SK-N-SH (cell line): Measurements from ENCODE around the gene SUN2. TPM values are rescaled to one million over a fixed set of nuclear protein-coding genes. Genes with fewer than 3 reads are reported as not detected.

ENCODE experiments used
- CTCF ChIA-PET: fragments of 300-600, 350-600 bp; formaldehyde crosslinking; extraction: SDS; loops from one replicate; lab custom pipeline; 2021; lab: Yijun Ruan, JAX
- POLR2A ChIA-PET: fragments of 350-600 bp; sonication (Branson Sonifier 250); formaldehyde crosslinking; extraction: SDS; loops from one replicate; lab custom pipeline; 2020; ENCODE audit warnings: antibody characterized with exemption, inconsistent platforms; lab: Yijun Ruan, JAX
- DNase-seq: peaks from one replicate; pipeline ENCODE4 v3.0.0; 2012
- H2AFZ ChIP-seq: fragments of 200-600 bp; sonication (generic); 2 replicates; pipeline ENCODE4 v1.8.1; 2016; ENCODE audit warnings: antibody characterized with exemption, mild to moderate bottlenecking, low read depth
- H3F3A ChIP-seq: fragments of 200-600 bp; sonication (generic); replicated peaks from 2 replicates; pipeline ENCODE3; 2016; ENCODE audit warnings: antibody characterized with exemption, mild to moderate bottlenecking; ENCODE audit not compliant: insufficient read depth
- H3K27ac ChIP-seq, 2 experiments: fragments of 200-500 bp in 1 of 2; fragments of 200-600 bp in 1 of 2; sonication (Bioruptor generic) in 1 of 2; sonication (generic), shearing (Covaris generic) in 1 of 2; 2 replicates each; pipeline versions ENCODE4 v1.5.1 to v1.6.1; 2014 to 2016; ENCODE audit warnings: low read depth in 2 of 2, inconsistent platforms in 1 of 2, low read length in 1 of 2, mild to moderate bottlenecking in 1 of 2, mixed read lengths in 1 of 2
- H3K27me3 ChIP-seq: fragments of 200-600 bp; sonication (generic), shearing (Covaris generic); 2 replicates; pipeline ENCODE4 v1.6.1; 2016; ENCODE audit warnings: mixed run types; ENCODE audit not compliant: insufficient read depth
- H3K36me3 ChIP-seq, 2 experiments: fragments of 200-500 bp in 1 of 2; fragments of 200-600 bp in 1 of 2; sonication (Bioruptor generic) in 1 of 2; sonication (generic) in 1 of 2; replicated peaks in 1 of 2; 2 replicates each; pipeline versions ENCODE3 to v1.5.1; 2014 to 2016; ENCODE audit warnings: low read length in 1 of 2, mild to moderate bottlenecking in 1 of 2; ENCODE audit not compliant: insufficient read depth in 2 of 2, control insufficient read depth in 1 of 2
- H3K4me1 ChIP-seq, 2 experiments: fragments of 200-500 bp in 1 of 2; fragments of 200-600 bp in 1 of 2; sonication (Bioruptor generic) in 1 of 2; sonication (generic), shearing (Covaris generic) in 1 of 2; 2 replicates each; pipeline versions ENCODE4 v1.5.1 to v1.6.1; 2014 to 2016; ENCODE audit warnings: low read depth in 1 of 2, low read length in 1 of 2, mixed run types in 1 of 2; ENCODE audit not compliant: insufficient read depth in 2 of 2, control insufficient read depth in 1 of 2
- H3K4me2 ChIP-seq: fragments of 200-600 bp; sonication (generic), shearing (Covaris generic); 2 replicates; pipeline ENCODE4 v1.6.1; 2017; ENCODE audit warnings: mixed run types
- H3K4me3 ChIP-seq, 2 experiments: fragments of 200-500 bp in 1 of 2; fragments of 200-600 bp in 1 of 2; sonication (Bioruptor generic) in 1 of 2; sonication (generic), shearing (Covaris generic) in 1 of 2; 2 replicates each; pipeline versions ENCODE4 v1.5.1 to v1.8.1; 2014 to 2016; ENCODE audit warnings: low read depth in 2 of 2, inconsistent platforms in 1 of 2, low read length in 1 of 2, mild to moderate bottlenecking in 1 of 2, mixed read lengths in 1 of 2, moderate library complexity in 1 of 2
- H3K79me2 ChIP-seq: fragments of 200-600 bp; sonication (generic); 2 replicates; pipeline ENCODE4 v1.8.1; 2017; ENCODE audit warnings: mild to moderate bottlenecking; ENCODE audit not compliant: insufficient read depth
- H3K9ac ChIP-seq: fragments of 200-600 bp; sonication (generic); 2 replicates; pipeline ENCODE4 v1.6.1; 2017; ENCODE audit warnings: mixed run types
- H3K9me2 ChIP-seq: fragments of 200-600 bp; sonication (generic); 2 replicates; pipeline ENCODE4 v1.6.1; 2017; ENCODE audit warnings: mixed run types
- H3K9me3 ChIP-seq: fragments of 200-600 bp; sonication (generic); 2 replicates; pipeline ENCODE4 v1.6.1; 2017; ENCODE audit warnings: mixed run types, mild to moderate bottlenecking, moderate library complexity
- H4K20me1 ChIP-seq: fragments of 200-600 bp; sonication (generic); 2 replicates; pipeline ENCODE4 v1.6.1; 2017; ENCODE audit warnings: mild to moderate bottlenecking, mixed run types; ENCODE audit not compliant: insufficient read depth
- CTCF ChIP-seq: fragments of 200-600 bp; sonication (generic); IDR thresholded peaks from 2 replicates; pipeline ENCODE4 v1.6.1; 2017; ENCODE audit warnings: antibody characterized with exemption, mild to moderate bottlenecking, moderate library complexity
- ELF1 ChIP-seq: IDR thresholded peaks from 2 replicates; pipeline ENCODE4 v1.4.0; 2012
- EP300 ChIP-seq, 2 experiments: IDR thresholded peaks; 2 replicates each; pipeline versions ENCODE4 v1.4.0 to v1.6.1; 2012; ENCODE audit warnings: borderline replicate concordance in 1 of 2, low read depth in 1 of 2, low read length in 1 of 2
- EZH2phosphoT487 ChIP-seq: fragments of 200-600 bp; sonication (generic); IDR thresholded peaks from 2 replicates; pipeline ENCODE4 v1.6.1; 2017; ENCODE audit warnings: low read depth, mixed run types, mild to moderate bottlenecking, antibody characterized with exemption, moderate library complexity, borderline replicate concordance
- FOXJ3 ChIP-seq: sonication (generic); formaldehyde crosslinking; IDR thresholded peaks from 2 replicates; pipeline ENCODE4 v1.5.1; 2020; ENCODE audit warnings: mild to moderate bottlenecking, missing genetic modification reagents
- GABPA ChIP-seq: IDR thresholded peaks from 2 replicates; pipeline ENCODE4 v1.4.0; 2012; ENCODE audit warnings: low read depth, mild to moderate bottlenecking
- IRF3 ChIP-seq: fragments of 150-350 bp; IDR thresholded peaks from 2 replicates; pipeline ENCODE4 v1.6.1; 2016; ENCODE audit warnings: mild to moderate bottlenecking, low read depth, low read length
- JUND ChIP-seq: IDR thresholded peaks from 2 replicates; pipeline ENCODE4 v1.4.0; 2012
- MAX ChIP-seq: IDR thresholded peaks from 2 replicates; pipeline ENCODE4 v1.4.0; 2012; ENCODE audit warnings: low read depth
- MEF2A ChIP-seq: IDR thresholded peaks from 2 replicates; pipeline ENCODE4 v1.4.0; 2012; ENCODE audit warnings: low read depth, borderline replicate concordance
- NRF1 ChIP-seq: IDR thresholded peaks from 2 replicates; pipeline ENCODE4 v1.6.1; 2012; ENCODE audit warnings: low read depth, mild to moderate bottlenecking, low read length
- POLR2AphosphoS5 ChIP-seq: IDR thresholded peaks from 2 replicates; pipeline ENCODE4 v1.6.1; 2012; ENCODE audit warnings: low read depth, low read length
- REST ChIP-seq: IDR thresholded peaks from 2 replicates; pipeline ENCODE4 v1.6.1; 2012; ENCODE audit warnings: mild to moderate bottlenecking, low read depth, low read length, moderate library complexity
- RFX5 ChIP-seq: IDR thresholded peaks from 2 replicates; pipeline ENCODE4 v1.6.1; 2012; ENCODE audit warnings: mild to moderate bottlenecking, improper control_type of control experiment, low read length
- SMC3 ChIP-seq: IDR thresholded peaks from 2 replicates; pipeline ENCODE4 v1.6.1; 2012; ENCODE audit warnings: low read depth, low read length, improper control_type of control experiment
- TAF1 ChIP-seq: IDR thresholded peaks from 2 replicates; pipeline ENCODE4 v1.6.1; 2012; ENCODE audit warnings: low read depth, mild to moderate bottlenecking, low read length, moderate library complexity, borderline replicate concordance
- USF1 ChIP-seq: IDR thresholded peaks from 2 replicates; pipeline ENCODE4 v1.4.0; 2012; ENCODE audit warnings: low read depth, borderline replicate concordance
- USF2 ChIP-seq: fragments of 150-350 bp; IDR thresholded peaks from 2 replicates; pipeline ENCODE4 v1.6.1; 2017; ENCODE audit warnings: antibody characterized with exemption, low read length, low read depth, borderline replicate concordance
- YY1 ChIP-seq: IDR thresholded peaks from 2 replicates; pipeline ENCODE4 v1.4.0; 2012; ENCODE audit warnings: low read depth, mild to moderate bottlenecking
- WGBS: methylation state at CpG from one replicate; pipeline ENCODE4 v1.1.6; 2017; ENCODE audit warnings: low lambda C conversion rate; 5-methylcytosine and 5-hydroxymethylcytosine counted together
- polyA plus RNA-seq, 3 experiments: library from polyadenylated mRNA; depleted of rRNA; stranded (reverse); fragments of >200 nt; gene quantifications; 2 replicates each; pipeline ENCODE4 v1.2.3, GENCODE V29; 2012

The SUN2 gene
- polyA plus RNA-seq, 1 of the 3 experiments (the other 2 are of a cell fraction): 10.2 TPM

- no peak for TF ChIP-seq REST
Measured at GRCh38 chr22:38728871-38729796, 26.7 kb downstream of the SUN2 start (continued).

- no peaks in the 10 kb centered on the region for H3K9me3 ChIP-seq
- H4K20me1 ChIP-seq: no peaks in the 10 kb centered on the region
- ChIA-PET POLR2A (no interaction called here), CTCF (no interaction called here)
- TF ChIP-seq EP300 (IDR thresholded peaks at IDR 0.05; ENCODE audit: borderline replicate concordance in 1 of 2, low read depth in 1 of 2, low read length in 1 of 2) (no peak), USF1 (no peak), EZH2phosphoT487 (no peak), IRF3 (no peak), TAF1 (no peak), CTCF (no peak), MAX (no peak), ELF1 (no peak), RFX5 (no peak), GABPA (no peak), POLR2AphosphoS5 (no peak), MEF2A (no peak), YY1 (no peak), NRF1 (no peak), JUND (no peak), FOXJ3 (CRISPR knock-in tag) (no peak), USF2 (no peak), SMC3 (no peak)
- no peaks in the 10 kb centered on the region for H3K27me3 ChIP-seq
- no peak for DNase-seq
- H3K4me2 ChIP-seq: no peak overlapping the region
- H3K79me2 ChIP-seq: no peaks in the 10 kb centered on the region
- WGBS: 93% methylated on average over 5 of the region's 15 CpGs
- no peaks in the 10 kb centered on the region for H3F3A ChIP-seq
- H3K27ac ChIP-seq: no peak overlapping the region
- peaks cover 0 to 33% of the 10 kb centered on the region in 2 experiments for H3K36me3 ChIP-seq
- no peaks in the 10 kb centered on the region for H3K4me1 ChIP-seq
- H3K4me3 ChIP-seq: no peak overlapping the region
- H3K9ac ChIP-seq: no peak overlapping the region
- H2AFZ ChIP-seq: no peak overlapping the region
- H3K9me2 ChIP-seq: no peaks in the 10 kb centered on the region
Measured at GRCh38 chr22:38727530-38728451, 28.0 kb downstream of the SUN2 start.
